ENCODE measurements around the gene GSG1L.

The GSG1L gene

DNA sequence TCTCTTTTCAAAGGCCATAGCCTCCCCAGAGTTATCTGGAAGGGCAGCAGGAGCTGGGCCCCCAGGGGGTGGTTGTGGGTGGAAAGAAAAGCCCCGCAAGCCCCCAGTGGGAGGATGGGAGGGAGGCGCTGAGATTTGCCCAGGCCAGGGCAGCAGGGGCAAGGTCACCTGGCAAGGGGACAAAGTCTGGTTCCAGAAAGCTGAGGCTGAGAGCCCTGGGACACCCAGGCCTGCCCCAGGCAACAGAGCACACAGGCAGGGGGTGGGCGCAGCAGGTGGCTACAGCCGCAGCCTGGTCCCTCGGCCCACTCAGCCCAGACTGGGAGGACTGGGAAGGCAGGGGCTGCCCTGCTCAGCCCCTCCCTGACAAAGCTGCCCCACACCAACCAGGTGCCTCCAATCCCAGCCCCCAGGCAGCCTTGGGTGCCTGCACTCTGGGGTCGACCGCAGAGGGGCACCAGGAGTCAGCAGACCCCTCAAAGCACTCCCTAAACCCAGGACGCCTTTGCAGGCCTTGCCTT, 23.7 kb upstream of the GSG1L start:
- DNase-seq (ENCODE audit: low read depth in 2 of 2) = no peak
- TF ChIP-seq, protein P1, sequence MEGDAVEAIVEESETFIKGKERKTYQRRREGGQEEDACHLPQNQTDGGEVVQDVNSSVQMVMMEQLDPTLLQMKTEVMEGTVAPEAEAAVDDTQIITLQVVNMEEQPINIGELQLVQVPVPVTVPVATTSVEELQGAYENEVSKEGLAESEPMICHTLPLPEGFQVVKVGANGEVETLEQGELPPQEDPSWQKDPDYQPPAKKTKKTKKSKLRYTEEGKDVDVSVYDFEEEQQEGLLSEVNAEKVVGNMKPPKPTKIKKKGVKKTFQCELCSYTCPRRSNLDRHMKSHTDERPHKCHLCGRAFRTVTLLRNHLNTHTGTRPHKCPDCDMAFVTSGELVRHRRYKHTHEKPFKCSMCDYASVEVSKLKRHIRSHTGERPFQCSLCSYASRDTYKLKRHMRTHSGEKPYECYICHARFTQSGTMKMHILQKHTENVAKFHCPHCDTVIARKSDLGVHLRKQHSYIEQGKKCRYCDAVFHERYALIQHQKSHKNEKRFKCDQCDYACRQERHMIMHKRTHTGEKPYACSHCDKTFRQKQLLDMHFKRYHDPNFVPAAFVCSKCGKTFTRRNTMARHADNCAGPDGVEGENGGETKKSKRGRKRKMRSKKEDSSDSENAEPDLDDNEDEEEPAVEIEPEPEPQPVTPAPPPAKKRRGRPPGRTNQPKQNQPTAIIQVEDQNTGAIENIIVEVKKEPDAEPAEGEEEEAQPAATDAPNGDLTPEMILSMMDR (IDR thresholded peaks at IDR 0.05; ENCODE audit: low read depth, low read length) = no peak

DNA sequence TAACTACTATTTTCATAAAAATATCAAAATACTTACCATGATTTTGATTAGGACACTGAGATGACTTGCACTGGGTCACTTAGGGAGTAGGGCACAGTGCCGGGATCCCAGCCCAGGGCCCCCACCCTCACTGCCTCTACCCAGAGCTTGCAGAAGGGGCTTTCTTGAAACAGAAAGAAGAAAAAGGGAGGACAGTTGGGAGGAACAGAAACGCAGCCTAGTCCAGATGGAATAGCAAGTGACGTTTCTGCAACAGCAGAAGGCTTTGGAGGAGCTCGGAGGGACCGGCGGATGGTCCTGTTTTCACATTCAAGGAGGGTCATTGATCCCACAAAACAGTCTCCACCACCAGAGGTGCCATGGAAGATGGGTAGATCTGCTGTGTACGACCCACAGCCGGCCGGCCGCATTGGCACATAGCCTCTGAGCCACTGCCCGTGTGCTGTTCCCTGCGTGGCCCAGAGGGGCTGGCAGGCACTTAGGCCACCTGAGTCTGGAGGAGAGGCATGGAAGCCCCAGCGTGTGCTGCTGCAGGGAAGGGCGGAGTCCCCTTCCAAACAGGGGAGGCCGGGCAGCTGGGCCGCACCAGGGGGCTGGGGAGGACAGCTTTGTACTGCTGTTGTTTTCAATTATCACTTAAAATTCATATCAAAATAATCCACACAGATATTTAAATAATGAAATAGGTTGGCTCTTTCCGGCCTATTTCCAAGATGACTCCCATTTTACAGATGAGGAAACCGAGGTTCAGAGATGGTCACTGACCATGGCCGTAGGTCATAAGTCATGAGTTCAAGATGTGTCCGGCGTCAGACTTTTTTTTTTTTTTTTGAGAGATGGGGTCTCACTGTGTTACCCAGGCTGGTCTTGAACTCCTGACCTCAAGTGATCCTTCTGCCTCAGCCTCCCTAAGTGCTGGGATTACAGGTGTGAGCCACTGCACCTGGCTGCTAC, 22.9 kb upstream of the GSG1L start:
- TF ChIP-seq, protein P1 (IDR thresholded peaks at IDR 0.05; ENCODE audit: low read depth, low read length) = no peak
- H3K4me3 ChIP-seq (replicated peaks in 1 of 2; ENCODE audit: low read depth in 2 of 2, low read length in 2 of 2) = no peak overlapping the region
- no peak for DNase-seq (ENCODE audit: low read depth in 2 of 2)

More for the DNA sequence above, 23.7 kb upstream of the GSG1L start:
- no peak overlapping the region for H3K4me3 ChIP-seq (replicated peaks in 1 of 2; ENCODE audit: low read depth in 2 of 2, low read length in 2 of 2)

DNA sequence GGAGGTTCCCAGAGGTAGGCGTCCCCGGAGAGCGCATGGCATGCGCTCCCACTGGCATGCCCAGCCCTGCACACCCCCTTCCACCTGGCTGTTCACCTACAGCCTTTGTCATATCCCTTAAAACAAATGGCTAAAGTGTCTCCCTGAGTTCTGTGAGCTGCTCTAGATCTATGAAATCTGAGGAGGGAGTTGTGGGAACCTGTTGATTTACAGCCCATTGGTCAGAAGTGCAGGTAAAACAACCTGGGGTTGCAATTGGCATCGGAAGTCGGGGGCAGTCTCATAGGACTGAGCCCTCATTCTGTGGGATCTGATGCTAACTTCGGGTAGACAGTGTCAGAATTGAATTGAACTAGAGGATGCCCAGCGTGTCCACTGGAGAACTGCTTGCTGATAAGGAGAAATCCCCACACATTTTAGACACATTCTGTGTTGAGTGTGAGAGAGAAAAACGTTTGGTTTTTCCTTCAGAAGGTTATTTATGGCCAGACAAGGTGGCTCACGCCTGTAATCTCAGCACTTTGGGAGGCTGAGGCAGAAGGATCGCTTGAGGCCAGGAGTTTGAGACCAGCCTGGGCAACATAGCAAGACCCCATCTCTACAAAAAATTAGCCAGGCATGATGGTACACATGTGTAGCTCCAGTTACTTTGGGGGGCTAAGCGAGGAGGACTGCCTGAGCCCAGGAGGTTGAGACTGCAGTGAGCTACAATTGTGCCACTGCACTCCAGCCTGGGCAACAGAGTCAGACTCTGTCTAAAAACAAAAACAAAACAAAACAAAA, 22.1 kb upstream of the GSG1L start:
- DNase-seq (ENCODE audit: low read depth in 2 of 2) = no peak
- TF ChIP-seq, protein P1 (IDR thresholded peaks at IDR 0.05; ENCODE audit: low read depth, low read length) = no peak
- H3K4me3 ChIP-seq (replicated peaks in 1 of 2; ENCODE audit: low read depth in 2 of 2, low read length in 2 of 2) = no peak overlapping the region

DNA sequence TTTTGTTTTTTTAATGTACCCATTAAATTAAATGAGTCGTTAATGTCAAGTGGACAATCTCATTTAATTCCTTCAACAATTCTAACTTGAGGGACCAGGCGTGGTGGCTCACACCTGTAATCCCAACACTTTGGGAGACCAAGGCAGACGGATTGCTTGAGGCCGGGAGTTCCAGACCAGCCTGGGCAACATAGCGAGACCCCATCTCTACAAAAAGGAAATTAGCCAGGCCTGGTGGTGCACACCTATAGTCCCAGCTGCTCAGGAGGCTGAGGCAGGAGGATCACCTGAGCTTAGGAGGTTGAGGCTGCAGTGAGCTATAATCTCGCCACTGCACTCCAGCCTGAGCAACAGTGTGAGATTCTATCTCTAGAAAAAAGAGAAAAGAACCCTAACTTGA, 20.7 kb upstream of the GSG1L start:
- H3K4me3 ChIP-seq (replicated peaks in 1 of 2; ENCODE audit: low read depth in 2 of 2, low read length in 2 of 2) = no peak overlapping the region
- TF ChIP-seq, protein P1 (IDR thresholded peaks at IDR 0.05; ENCODE audit: low read depth, low read length) = no peak
- no peak for DNase-seq (ENCODE audit: low read depth in 2 of 2)

DNA sequence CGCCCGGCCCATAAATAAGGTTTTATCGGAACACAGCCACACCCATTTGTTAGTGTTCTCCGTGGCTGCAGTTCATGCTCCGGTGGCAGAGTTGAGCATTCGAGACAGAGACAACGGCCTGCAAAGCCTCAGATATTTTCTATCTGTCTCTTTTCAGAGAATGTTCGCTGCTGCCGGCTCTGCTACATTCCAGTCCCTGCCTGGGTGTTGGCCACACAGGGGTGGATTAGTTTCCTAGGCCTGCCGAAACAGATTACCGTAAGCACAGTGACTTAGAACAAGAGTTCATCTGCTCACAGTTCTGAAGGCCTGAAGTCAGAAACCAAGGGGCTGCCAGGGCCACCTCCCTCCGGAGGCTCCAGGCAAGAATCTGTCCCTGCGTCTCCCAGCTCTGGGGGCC, 19.1 kb upstream of the GSG1L start:
- no peak overlapping the region for H3K4me3 ChIP-seq (replicated peaks in 1 of 2; ENCODE audit: low read depth in 2 of 2, low read length in 2 of 2)
- DNase-seq (ENCODE audit: low read depth in 2 of 2) = no peak
- TF ChIP-seq, protein P1 (IDR thresholded peaks at IDR 0.05; ENCODE audit: low read depth, low read length) = no peak

DNA sequence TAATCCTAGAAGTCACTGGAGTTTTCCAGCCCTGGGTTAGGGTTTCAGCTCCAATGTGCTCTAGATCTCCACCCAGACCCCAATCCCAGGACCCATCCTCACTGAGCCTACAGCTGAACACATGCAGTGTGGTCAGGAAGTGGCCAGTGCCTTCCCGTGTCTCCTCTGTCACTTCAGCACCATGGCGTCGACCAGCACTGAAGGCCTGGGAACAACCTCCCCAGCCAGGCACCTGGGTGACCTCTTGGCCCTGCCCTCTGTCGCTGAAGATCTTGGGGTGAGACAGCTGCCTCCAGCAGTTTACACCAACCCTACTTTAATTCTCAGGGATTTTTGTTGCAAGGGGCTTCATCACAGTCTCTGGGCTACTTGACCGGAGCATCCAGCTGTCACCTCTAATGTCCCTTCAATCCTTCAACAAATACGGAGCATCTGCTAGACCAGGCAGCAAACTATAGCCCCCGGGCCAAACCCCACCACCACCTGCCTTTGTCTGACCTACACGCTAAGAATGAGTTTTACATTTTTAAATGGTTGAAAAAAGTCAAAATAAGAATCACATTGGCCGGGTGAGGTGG, 18.0 kb upstream of the GSG1L start:
- TF ChIP-seq, protein P1 (IDR thresholded peaks at IDR 0.05; ENCODE audit: low read depth, low read length) = no peak
- H3K4me3 ChIP-seq (replicated peaks in 1 of 2; ENCODE audit: low read depth in 2 of 2, low read length in 2 of 2) = no peak overlapping the region
- no peak for DNase-seq (ENCODE audit: low read depth in 2 of 2)
